Body of pancreas (tissue), 4 donors: ENCODE results near the gene MBD4. TPM values are rescaled to one million over a fixed set of nuclear protein-coding genes. Genes with fewer than 3 reads are reported as not detected.

ENCODE experiments used
- ATAC-seq: fragments of 150-250 bp; one replicate; pipeline ENCODE4 v1.9.1; 2016
- DNase-seq, 4 donors: peaks; one replicate each; pipeline ENCODE4 v3.0.0-alpha.2; 2019
- H3K27ac ChIP-seq, 4 donors: fragments of 200-600 bp; sonication (generic); 1 replicate in 3 of 4; 2 replicates in 1 of 4; pipeline versions ENCODE4 v1.5.1 to v1.6.1; 2016 to 2019; ENCODE audit warnings: mild to moderate bottlenecking in 1 of 4, mixed read lengths in 1 of 4, moderate library complexity in 1 of 4
- H3K27me3 ChIP-seq, 2 donors: fragments of 200-600 bp; sonication (generic); one replicate each; pipeline ENCODE4 v1.6.0; 2016; ENCODE audit warnings: mild to moderate bottlenecking in 1 of 2
- H3K36me3 ChIP-seq, 2 donors: fragments of 200-600 bp; sonication (generic); replicated peaks in 1 of 2; 2 replicates each; pipeline ENCODE4 v1.5.1; 2016; ENCODE audit warnings: low read depth in 2 of 2; ENCODE audit not compliant: insufficient read depth in 1 of 2
- H3K4me1 ChIP-seq: fragments of 200-600 bp; sonication (generic); one replicate; pipeline ENCODE4 v1.6.0; 2016
- H3K4me3 ChIP-seq, 2 donors: fragments of 200-600 bp; sonication (generic); 1 replicate in 1 of 2; 2 replicates in 1 of 2; pipeline ENCODE4 v1.5.1; 2016 to 2019
- H3K9me3 ChIP-seq, 3 donors: fragments of 200-600 bp; sonication (generic); 1 replicate in 2 of 3; 2 replicates in 1 of 3; pipeline ENCODE4 v1.5.1; 2016
- POLR2A ChIP-seq, 3 donors: fragments of 450-650 bp; IDR thresholded peaks; one replicate each; pipeline ENCODE4 v1.6.1; 2016; ENCODE audit warnings: antibody characterized with exemption in 3 of 3, mild to moderate bottlenecking in 2 of 3
- WGBS, 2 donors: methylation state at CpG; one replicate each; pipeline ENCODE4 v1.1.5; 2017; 5-methylcytosine and 5-hydroxymethylcytosine counted together
- intact Hi-C: fragments of 100-400 bp; cut with DNase I; formaldehyde crosslinking; loops from one replicate; pipeline ENCODE4 v1.15.1; 2023
- total RNA-seq, 2 donors: library from RNA; depleted of rRNA; stranded (reverse); fragments of >200 nt; gene quantifications; one replicate each; pipeline ENCODE4 v1.1.0, GENCODE V29; 2016
- TF ChIP-seq, protein P1 (sequence below), 7 experiments: fragments of 450-650 bp in 4 of 7; fragments of 200-600 bp in 3 of 7; sonication (generic) in 3 of 7; IDR thresholded peaks; one replicate each; pipeline ENCODE4 v1.5.1; 2016 to 2019; ENCODE audit warnings: antibody characterized with exemption in 7 of 7

The MBD4 gene
- total RNA-seq, 2 donors from 2014 or later, result 18.7 to 23.1 TPM

DNA sequence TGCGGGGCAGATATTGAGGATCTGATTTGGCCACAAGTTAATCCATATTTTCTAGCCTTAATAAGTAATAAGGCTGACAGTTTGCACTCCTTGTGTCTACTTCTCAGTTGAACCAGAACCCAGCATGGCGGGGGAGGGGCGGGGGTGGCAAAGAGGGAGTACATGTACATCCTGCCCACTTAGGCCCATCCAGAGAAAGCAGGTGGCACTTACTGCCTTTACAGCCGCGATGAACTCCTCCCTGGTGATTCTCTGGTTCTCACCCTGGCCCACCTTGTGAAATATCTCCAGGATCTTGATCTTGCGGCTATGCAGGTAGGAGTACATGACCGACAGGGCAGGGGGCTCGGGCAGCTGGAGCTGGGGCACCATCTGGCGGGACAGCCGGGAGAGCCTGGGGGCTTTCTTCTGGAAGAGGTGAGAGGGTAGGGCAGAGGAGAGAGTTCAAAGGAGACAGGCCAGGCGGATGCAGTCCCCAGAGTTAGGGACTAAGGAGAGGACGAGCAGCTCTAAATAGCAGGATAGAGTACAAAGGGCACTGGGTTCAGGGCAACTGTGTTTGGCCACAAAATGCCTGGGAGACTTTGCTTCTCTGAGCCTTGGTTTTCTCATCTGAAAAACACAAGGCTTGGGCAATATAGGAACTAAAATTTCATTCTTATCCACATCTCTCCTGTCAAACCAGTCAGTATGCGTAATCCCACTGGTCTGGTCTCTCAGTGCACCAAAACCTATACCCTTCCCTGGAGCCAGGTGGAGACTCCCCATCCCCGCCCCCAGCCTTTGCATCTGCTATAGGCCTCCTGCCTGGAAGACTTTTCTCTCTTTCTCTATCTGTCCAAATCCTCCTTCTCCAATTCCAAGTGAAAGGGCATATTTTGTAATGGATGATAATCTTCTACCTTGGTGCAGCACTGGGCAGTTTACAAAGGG lies 21.4 kb downstream of the MBD4 start:
- TF ChIP-seq POLR2A (IDR thresholded peaks at IDR 0.05), result no peak
- TF ChIP-seq, protein P1, sequence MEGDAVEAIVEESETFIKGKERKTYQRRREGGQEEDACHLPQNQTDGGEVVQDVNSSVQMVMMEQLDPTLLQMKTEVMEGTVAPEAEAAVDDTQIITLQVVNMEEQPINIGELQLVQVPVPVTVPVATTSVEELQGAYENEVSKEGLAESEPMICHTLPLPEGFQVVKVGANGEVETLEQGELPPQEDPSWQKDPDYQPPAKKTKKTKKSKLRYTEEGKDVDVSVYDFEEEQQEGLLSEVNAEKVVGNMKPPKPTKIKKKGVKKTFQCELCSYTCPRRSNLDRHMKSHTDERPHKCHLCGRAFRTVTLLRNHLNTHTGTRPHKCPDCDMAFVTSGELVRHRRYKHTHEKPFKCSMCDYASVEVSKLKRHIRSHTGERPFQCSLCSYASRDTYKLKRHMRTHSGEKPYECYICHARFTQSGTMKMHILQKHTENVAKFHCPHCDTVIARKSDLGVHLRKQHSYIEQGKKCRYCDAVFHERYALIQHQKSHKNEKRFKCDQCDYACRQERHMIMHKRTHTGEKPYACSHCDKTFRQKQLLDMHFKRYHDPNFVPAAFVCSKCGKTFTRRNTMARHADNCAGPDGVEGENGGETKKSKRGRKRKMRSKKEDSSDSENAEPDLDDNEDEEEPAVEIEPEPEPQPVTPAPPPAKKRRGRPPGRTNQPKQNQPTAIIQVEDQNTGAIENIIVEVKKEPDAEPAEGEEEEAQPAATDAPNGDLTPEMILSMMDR (IDR thresholded peaks at IDR 0.05), result no peak
- H3K36me3 ChIP-seq, result no peaks in the 10 kb centered on the region
- intact Hi-C loops, result no loop called here
- no peak for ATAC-seq
- peak overlapping the region in 1 of 4 donors; percentile 27 for H3K27ac ChIP-seq
- H3K27me3 ChIP-seq, result no peaks in the 10 kb centered on the region
- 77 to 81% methylated on average over 14 of the region's 14 CpGs for WGBS, 2 donors
- H3K4me1 ChIP-seq, result no peaks in the 10 kb centered on the region
- H3K9me3 ChIP-seq, result no peaks in the 10 kb centered on the region
- no peak overlapping the region for H3K4me3 ChIP-seq
- DNase-seq, result no peak

DNA sequence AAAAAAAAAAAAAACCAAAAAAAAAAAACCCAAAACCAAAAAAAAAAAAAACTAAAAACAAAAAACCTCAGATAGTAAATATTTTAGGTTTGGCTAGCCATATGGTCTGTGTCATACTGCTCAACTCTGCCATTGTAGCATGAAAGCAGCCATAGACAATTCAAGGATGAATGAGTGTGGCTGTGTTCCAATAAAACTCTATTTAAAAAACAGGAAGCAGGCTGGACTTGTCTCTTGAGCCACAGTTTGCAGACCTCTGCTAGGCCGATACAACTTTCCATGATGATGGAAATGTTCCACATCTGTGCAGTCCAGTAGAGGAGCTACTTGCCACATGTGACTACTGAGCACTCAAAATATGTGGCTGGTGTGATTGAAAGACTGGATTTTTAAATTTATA lies 22.4 kb downstream of the MBD4 start:
- Histone ChIP-seq H3K27ac (peak overlapping the region in 1 of 4 donors; percentile 27), H3K4me1 (no peaks in the 10 kb centered on the region), H3K36me3 (no peaks in the 10 kb centered on the region), H3K4me3 (no peak overlapping the region), H3K9me3 (no peaks in the 10 kb centered on the region), H3K27me3 (no peaks in the 10 kb centered on the region)
- WGBS, 2 donors, result 63 to 70% methylated on average over 1 of the region's 1 CpG
- DNase-seq (peak in 1 of 4 donors; percentile 20), ATAC-seq (peak; percentile 22)
- intact Hi-C loops, result no loop called here
- TF ChIP-seq POLR2A (IDR thresholded peaks at IDR 0.05), result no peak
- TF ChIP-seq, protein P1 (IDR thresholded peaks at IDR 0.05), result no peak

DNA sequence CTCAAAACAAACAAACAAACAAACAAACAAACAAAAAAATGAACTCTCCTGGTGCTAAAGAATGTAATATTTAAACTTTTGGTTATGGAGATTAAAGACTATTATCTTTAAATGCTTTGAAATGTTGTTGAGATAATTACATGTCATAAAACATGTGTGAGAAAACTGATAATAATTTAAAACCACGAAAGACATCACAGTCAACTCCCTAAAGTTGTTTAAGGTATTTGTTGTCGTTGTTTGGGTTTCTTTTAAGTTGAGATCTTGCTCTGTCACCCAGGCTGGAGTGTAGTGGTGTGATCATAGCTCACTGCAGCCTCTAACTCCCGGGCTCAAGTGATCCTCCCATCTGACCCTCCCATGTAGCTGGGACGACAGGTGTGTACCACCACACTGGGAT lies 23.3 kb downstream of the MBD4 start:
- DNase-seq (no peak), ATAC-seq (no peak)
- Histone ChIP-seq H3K4me1 (no peaks in the 10 kb centered on the region), H3K4me3 (no peak overlapping the region), H3K36me3 (no peaks in the 10 kb centered on the region), H3K9me3 (no peaks in the 10 kb centered on the region), H3K27ac (no peak overlapping the region), H3K27me3 (no peaks in the 10 kb centered on the region)
- TF ChIP-seq, protein P1 (IDR thresholded peaks at IDR 0.05), result no peak
- no peak for TF ChIP-seq POLR2A (IDR thresholded peaks at IDR 0.05)
- intact Hi-C loops, result no loop called here
- 73 to 78% methylated on average over 4 of the region's 4 CpGs for WGBS, 2 donors

DNA sequence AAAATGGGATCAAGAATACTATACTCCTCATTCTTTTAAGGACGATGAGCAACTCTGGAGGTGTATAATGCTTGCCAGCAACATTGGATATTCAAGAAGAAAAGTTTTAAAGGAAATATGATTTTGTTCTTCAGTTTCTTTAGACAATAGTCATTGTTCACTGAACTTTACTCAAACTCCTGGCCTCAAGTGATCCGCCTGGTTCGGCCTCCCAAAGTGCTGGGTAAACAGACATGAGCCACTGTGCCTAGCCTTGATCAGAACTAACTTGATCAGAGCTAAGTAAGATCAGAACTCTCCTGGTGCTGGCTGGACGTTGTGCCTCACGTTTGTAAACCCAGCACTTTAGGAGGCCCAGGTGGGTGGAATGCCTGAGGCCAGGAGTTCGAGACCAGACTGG lies 23.9 kb downstream of the MBD4 start:
- no peaks in the 10 kb centered on the region for H3K9me3 ChIP-seq
- intact Hi-C loops, result no loop called here
- no peaks in the 10 kb centered on the region for H3K36me3 ChIP-seq
- TF ChIP-seq POLR2A (IDR thresholded peaks at IDR 0.05), result no peak
- TF ChIP-seq, protein P1 (IDR thresholded peaks at IDR 0.05), result no peak
- no peak for DNase-seq
- H3K27ac ChIP-seq, result no peak overlapping the region
- 81 to 84% methylated on average over 6 of the region's 6 CpGs for WGBS, 2 donors
- no peak for ATAC-seq
- no peaks in the 10 kb centered on the region for H3K27me3 ChIP-seq
- H3K4me1 ChIP-seq, result no peaks in the 10 kb centered on the region
- no peak overlapping the region for H3K4me3 ChIP-seq
